HCT116 (cell line): ENCODE results near the gene EMP1. TPM values are rescaled to one million over a fixed set of nuclear protein-coding genes. Genes with fewer than 3 reads are reported as not detected.

Source experiments
- ATAC-seq: fragments of 200-7000 bp; cut with Tn5 transposase; 2 replicates; pipeline ENCODE4 v1.9.1; 2020; ENCODE audit warnings: mild to moderate bottlenecking, moderate library complexity
- BruUV-seq: library from RNA; stranded (reverse); fragments of 400-500 nt; replicated peaks from 2 replicates; lab custom pipeline; 2021; lab: Mats Ljungman, UMichigan
- CTCF ChIA-PET: fragments of 300-600 bp; sonication (Branson Sonifier 250); formaldehyde crosslinking; loops from one replicate; lab custom pipeline; 2021; ENCODE audit warnings: antibody characterized with exemption; lab: Charles Lee
- POLR2A ChIA-PET: fragments of 300-600, 350-600 bp; sonication (Branson Sonifier 250); formaldehyde crosslinking; loops from one replicate; lab custom pipeline; 2021; ENCODE audit warnings: antibody characterized with exemption; lab: Charles Lee
- RAD21 ChIA-PET, 2 experiments: fragments of 300-600 bp; sonication (Branson Sonifier 250); formaldehyde crosslinking; loops; one replicate each; lab custom pipeline; 2023; ENCODE audit warnings: low total read pairs in 2 of 2; ENCODE audit not compliant: uncharacterized antibody in 2 of 2, unreplicated experiment in 2 of 2, low non-redundant PET in 1 of 2; lab: Charles Lee
- DNase-seq: peaks from one replicate; pipeline ENCODE4 v3.0.0-alpha.2; 2010; ENCODE audit warnings: low read depth, low spot score
- H2AFZ ChIP-seq: fragments of 200-600 bp; shearing (Covaris generic), sonication (generic); 2 replicates; pipeline ENCODE4 v1.6.1; 2017; ENCODE audit warnings: low read depth, mixed run types, mixed read lengths, antibody characterized with exemption, low read length; ENCODE audit not compliant: poor library complexity, severe bottlenecking
- H3K27ac ChIP-seq: 2 replicates; pipeline ENCODE4 v1.5.1; 2012; ENCODE audit warnings: low read depth, low read length
- H3K27me3 ChIP-seq: fragments of 200-600 bp; sonication (generic); 2 replicates; pipeline ENCODE4 v1.6.1; 2016; ENCODE audit warnings: mixed run types, low read length, mixed read lengths; ENCODE audit not compliant: insufficient read depth
- H3K36me3 ChIP-seq, 2 experiments: fragments of 200-500 bp in 1 of 2; fragments of 200-600 bp in 1 of 2; sonication (Bioruptor generic) in 1 of 2; sonication (generic) in 1 of 2; 2 replicates each; pipeline versions ENCODE4 v1.5.1 to v1.6.1; 2014 to 2016; ENCODE audit warnings: low read length in 2 of 2, inconsistent platforms in 1 of 2, mixed read lengths in 1 of 2, mixed run types in 1 of 2; ENCODE audit not compliant: insufficient read depth in 2 of 2, control insufficient read depth in 1 of 2
- H3K4me1 ChIP-seq, 2 experiments: fragments of 200-600 bp in 1 of 2; sonication (generic) in 1 of 2; 2 replicates each; pipeline versions ENCODE4 v1.5.1 to v1.6.1; 2012 to 2017; ENCODE audit warnings: low read length in 2 of 2, inconsistent platforms in 1 of 2, mild to moderate bottlenecking in 1 of 2, mixed read lengths in 1 of 2, mixed run types in 1 of 2, moderate library complexity in 1 of 2; ENCODE audit not compliant: insufficient read depth in 2 of 2, control insufficient read depth in 1 of 2
- H3K4me2 ChIP-seq: fragments of 200-600 bp; sonication (generic); 2 replicates; pipeline ENCODE4 v1.6.1; 2017; ENCODE audit warnings: mixed run types, low read length, mixed read lengths
- H3K4me3 ChIP-seq, 2 experiments: fragments of 200-600 bp in 1 of 2; sonication (generic) in 1 of 2; replicated peaks in 1 of 2; 2 replicates each; pipeline ENCODE4 v1.5.1; 2011 to 2016; ENCODE audit warnings: low read length in 2 of 2, control low read depth in 1 of 2, low read depth in 1 of 2, mild to moderate bottlenecking in 1 of 2, mixed read lengths in 1 of 2, mixed run types in 1 of 2
- H3K79me2 ChIP-seq: fragments of 200-600 bp; sonication (generic); 2 replicates; pipeline ENCODE4 v1.6.1; 2017; ENCODE audit warnings: mild to moderate bottlenecking, mixed run types, low read length, moderate library complexity, mixed read lengths; ENCODE audit not compliant: insufficient read depth
- H3K9ac ChIP-seq: fragments of 200-600 bp; sonication (generic); 2 replicates; pipeline ENCODE4 v1.6.1; 2016; ENCODE audit warnings: low read length, mixed read lengths
- H3K9me2 ChIP-seq: fragments of 200-600 bp; sonication (generic), shearing (Covaris generic); 2 replicates; pipeline ENCODE4 v1.6.1; 2017; ENCODE audit warnings: mixed run types, mild to moderate bottlenecking, moderate library complexity; ENCODE audit not compliant: insufficient read depth
- H3K9me3 ChIP-seq, 2 experiments: fragments of 200-500 bp in 1 of 2; fragments of 200-600 bp in 1 of 2; sonication (Bioruptor generic) in 1 of 2; sonication (generic) in 1 of 2; 2 replicates each; pipeline ENCODE4 v1.6.1; 2014 to 2017; ENCODE audit warnings: low read length in 2 of 2, mixed read lengths in 2 of 2, inconsistent platforms in 1 of 2, low read depth in 1 of 2, mild to moderate bottlenecking in 1 of 2, mixed run types in 1 of 2, moderate library complexity in 1 of 2; ENCODE audit not compliant: control insufficient read depth in 1 of 2, insufficient read depth in 1 of 2
- H4K20me1 ChIP-seq: fragments of 200-600 bp; sonication (generic), shearing (Covaris generic); 2 replicates; pipeline ENCODE4 v1.6.1; 2017; ENCODE audit warnings: mixed run types, mild to moderate bottlenecking, moderate library complexity; ENCODE audit not compliant: insufficient read depth
- ATF3 ChIP-seq: IDR thresholded peaks from 2 replicates; pipeline ENCODE4 v1.6.1; 2012
- CTCF ChIP-seq, 3 experiments: fragments of 200-600 bp in 1 of 3; sonication (generic) in 1 of 3; IDR thresholded peaks in 2 of 3; conservative IDR thresholded peaks in 1 of 3; 2 replicates each; pipeline ENCODE4 v1.5.1; 2012 to 2017; ENCODE audit warnings: low read depth in 2 of 3, low read length in 2 of 3, antibody characterized with exemption in 1 of 3, borderline replicate concordance in 1 of 3, control low read depth in 1 of 3, mild to moderate bottlenecking in 1 of 3, mixed read lengths in 1 of 3, mixed run types in 1 of 3, moderate library complexity in 1 of 3; ENCODE audit not compliant: insufficient read depth in 1 of 3
- EGR1 ChIP-seq: IDR thresholded peaks from 2 replicates; pipeline ENCODE4 v1.6.1; 2012; ENCODE audit warnings: low read depth
- EZH2 ChIP-seq: fragments of 200-600 bp; sonication (generic); IDR thresholded peaks from 2 replicates; pipeline ENCODE4 v1.6.1; 2017; ENCODE audit warnings: antibody characterized with exemption, mixed run types
- FOSL1 ChIP-seq: IDR thresholded peaks from 2 replicates; pipeline ENCODE4 v1.6.1; 2012; ENCODE audit warnings: low read depth
- JUND ChIP-seq: IDR thresholded peaks from 2 replicates; pipeline ENCODE4 v1.6.1; 2012
- POLR2AphosphoS5 ChIP-seq: IDR thresholded peaks from 2 replicates; pipeline ENCODE4 v1.6.1; 2011; ENCODE audit warnings: mild to moderate bottlenecking, low read depth, low read length, moderate library complexity
- REST ChIP-seq: IDR thresholded peaks from 2 replicates; pipeline ENCODE4 v1.6.1; 2012; ENCODE audit warnings: low read depth
- SIN3A ChIP-seq: IDR thresholded peaks from 2 replicates; pipeline ENCODE4 v1.6.1; 2012; ENCODE audit warnings: low read depth
- SP1 ChIP-seq: IDR thresholded peaks from 2 replicates; pipeline ENCODE4 v1.6.1; 2012; ENCODE audit warnings: low read depth
- TCF7L2 ChIP-seq: IDR thresholded peaks from 2 replicates; pipeline ENCODE4 v1.7.0; 2011; ENCODE audit warnings: borderline replicate concordance, inconsistent platforms; ENCODE audit not compliant: insufficient read depth, insufficient read length; ENCODE audit errors: extremely low read depth
- intact Hi-C: fragments of 100-400 bp; cut with micrococcal nuclease; formaldehyde crosslinking; loops from 2 replicates; pipeline ENCODE4 v1.10.0; 2022
- total RNA-seq: library from RNA; stranded (reverse); gene quantifications from one replicate; pipeline ENCODE4 v1.2.1, GENCODE V29; 2021; ENCODE audit not compliant: unreplicated experiment

Gene EMP1
- total RNA-seq, 1 experiment from 2014 or later: 110 TPM

GRCh38 chr12:13222076-13222475, 25.6 kb downstream of the EMP1 start:
- Histone ChIP-seq H3K27me3 (no peaks in the 10 kb centered on the region), H3K27ac (no peak overlapping the region), H3K9me3 (no peaks in the 10 kb centered on the region), H3K36me3 (peaks cover 0 to 18% of the 10 kb centered on the region in 2 experiments; a peak in 1 of 4 replicates), H3K4me2 (peak overlapping the region; percentile 51), H4K20me1 (no peaks in the 10 kb centered on the region), H3K4me1 (peaks cover 6 to 10% of the 10 kb centered on the region in 2 experiments; a peak in 3 of 4 replicates), H3K9ac (no peak overlapping the region), H2AFZ (no peak overlapping the region), H3K79me2 (no peaks in the 10 kb centered on the region), H3K4me3 (no peak overlapping the region), H3K9me2 (no peaks in the 10 kb centered on the region)
- RAD21 ChIA-PET: no interaction called here
- no TSS peak for BruUV-seq
- intact Hi-C loops: no loop called here
- DNase-seq (no peak), ATAC-seq (peak; percentile 78)
- TF ChIP-seq TCF7L2 (no peak), SP1 (0 out of 2 replicates have a peak, but pooled peaks have one; percentile 20), EGR1 (no peak), CTCF (IDR thresholded peaks at IDR 0.05 in 2 of 3, conservative IDR thresholded peaks at IDR 0.05 in 1 of 3; ENCODE audit: borderline replicate concordance in 1 of 3, insufficient read depth in 1 of 3, low read depth in 2 of 3, low read length in 2 of 3) (no peak), FOSL1 (no peak), ATF3 (no peak), REST (no peak), EZH2 (no peak), JUND (no peak), SIN3A (no peak), POLR2AphosphoS5 (peak; percentile 23; the same call in 1 of the 2 replicates)
- CTCF ChIA-PET: interaction anchor here (1.0 to 2.6 kb wide), 3 partner anchors 10 to 11 kb away, joined by 3 to 8 read pairs (median 6); no protein-coding TSS in a partner anchor
- POLR2A ChIA-PET: no interaction called here
